DND-41 (cell line): ENCODE results near the gene ZNF320.
"Not testable (repeated sequence)": the region's sequence is repeated elsewhere in the genome, so short reads cannot be mapped to it uniquely, and the experiment has no call there.

ENCODE experiments used
- CTCF ChIP-seq: IDR thresholded peaks from 2 replicates; pipeline ENCODE4 v1.5.1; 2012; ENCODE audit warnings: borderline replicate concordance, low read length, moderate library complexity, mild to moderate bottlenecking; ENCODE audit not compliant: poor library complexity, severe bottlenecking; ENCODE audit errors: extremely low read depth
- EZH2 ChIP-seq: IDR thresholded peaks from 3 replicates; pipeline ENCODE4 v1.6.1; 2012; ENCODE audit warnings: borderline replicate concordance, low read depth, mild to moderate bottlenecking, moderate library complexity, low read length, inconsistent platforms; ENCODE audit not compliant: severe bottlenecking

GRCh38 chr19:52940905-52941304 is 43.5 kb upstream of the ZNF320 start:
- not testable (repeated sequence) for TF ChIP-seq CTCF, EZH2
